Fibroblast of villous mesenchyme (primary cell): Measurements from ENCODE around the gene DALRD3. TPM values are rescaled to one million over a fixed set of nuclear protein-coding genes. Genes with fewer than 3 reads are reported as not detected.

Source experiments
- DNase-seq: peaks from one replicate; pipeline ENCODE4 v3.0.0-alpha.2; 2010; ENCODE audit warnings: low read depth
- H3K4me3 ChIP-seq: 2 replicates; pipeline ENCODE4 v1.5.1; 2011; ENCODE audit warnings: low read depth, mild to moderate bottlenecking, low read length
- CTCF ChIP-seq: IDR thresholded peaks from 2 replicates; pipeline ENCODE4 v1.5.1; 2012; ENCODE audit warnings: low read depth, mild to moderate bottlenecking, low read length; ENCODE audit not compliant: insufficient read depth
- total RNA-seq: library from RNA; depleted of rRNA; stranded (reverse); fragments of >200 nt; gene quantifications from 2 replicates; pipeline ENCODE4 v1.2.3, GENCODE V29; 2012

Gene DALRD3
- total RNA-seq, 1 donor, result 40.6 TPM

GRCh38 chr3:49034650-49035049 lies 16.3 kb upstream of the DALRD3 start:
- no peak for DNase-seq
- no peak overlapping the region for H3K4me3 ChIP-seq
- no peak for TF ChIP-seq CTCF

- no peak for TF ChIP-seq CTCF
- DNase-seq, result peak; percentile 10
Measured at GRCh38 chr3:49032646-49033304, 14.4 kb upstream of the DALRD3 start.

GRCh38 chr3:49030321-49030720 lies 11.9 kb upstream of the DALRD3 start:
- no peak for DNase-seq
- H3K4me3 ChIP-seq, result no peak overlapping the region
- no peak for TF ChIP-seq CTCF

More at GRCh38 chr3:49032646-49033304, 14.4 kb upstream of the DALRD3 start:
- H3K4me3 ChIP-seq, result no peak overlapping the region

GRCh38 chr3:49029563-49029884 lies 11.1 kb upstream of the DALRD3 start:
- no peak for TF ChIP-seq CTCF
- no peak for DNase-seq
- H3K4me3 ChIP-seq, result peak overlapping the region; percentile 73

- no peak for TF ChIP-seq CTCF
- DNase-seq, result peak; percentile 93
Measured at GRCh38 chr3:49028673-49029562, 10.5 kb upstream of the DALRD3 start, which contains the start of gene IMPDH2. IMPDH2 (minus strand) TSS chr3:49029398; CDS start chr3:49029350, 48 bp downstream.

GRCh38 chr3:49028298-49028672 lies 9.9 kb upstream of the DALRD3 start:
- DNase-seq, result no peak
- TF ChIP-seq CTCF, result no peak
- H3K4me3 ChIP-seq, result peak overlapping the region; percentile 73

More at GRCh38 chr3:49028673-49029562, 10.5 kb upstream of the DALRD3 start, which contains the start of gene IMPDH2:
- peak within 1 kb of the TSS; percentile 73 for H3K4me3 ChIP-seq
